ENCODE data around the gene POLDIP2. TPM values are rescaled to one million over a fixed set of nuclear protein-coding genes. Genes with fewer than 3 reads are reported as not detected.

The POLDIP2 gene
- total RNA-seq, 1 donor from 2014 or later: 78.2 TPM

GRCh38 chr17:28338056-28338768 is 19.1 kb downstream of the POLDIP2 start:
- no peak for TF ChIP-seq CTCF (conservative IDR thresholded peaks at IDR 0.05)
- H3K9me3 Mint-ChIP-seq: no peaks in the 10 kb centered on the region
- peaks cover 3% of the 10 kb centered on the region for H3K27me3 Mint-ChIP-seq (ENCODE audit: low read depth)
- peaks cover 2% of the 10 kb centered on the region for H3K36me3 Mint-ChIP-seq (ENCODE audit: low read depth)
- H3K4me3 Mint-ChIP-seq: peak overlapping the region; percentile 98
- peaks cover 40% of the 10 kb centered on the region for H3K4me1 Mint-ChIP-seq
- DNase-seq (ENCODE audit: low read depth, low spot score): no peak
- peak overlapping the region; percentile 27 for H3K27ac Mint-ChIP-seq (ENCODE audit: unreplicated experiment)

GRCh38 chr17:28335959-28336871 is 21.1 kb downstream of the POLDIP2 start:
- Mint-ChIP-seq H3K9me3 (no peaks in the 10 kb centered on the region), H3K4me1 (peaks cover 40% of the 10 kb centered on the region), H3K27me3 (ENCODE audit: low read depth) (peaks cover 3% of the 10 kb centered on the region), H3K4me3 (peak overlapping the region; percentile 98), H3K27ac (ENCODE audit: unreplicated experiment) (peak overlapping the region; percentile 99), H3K36me3 (ENCODE audit: low read depth) (no peaks in the 10 kb centered on the region)
- DNase-seq (ENCODE audit: low read depth, low spot score): peak; percentile 18
- TF ChIP-seq CTCF (conservative IDR thresholded peaks at IDR 0.05): no peak

GRCh38 chr17:28335201-28335958 is 21.9 kb downstream of the POLDIP2 start, which contains the start of the genes IFT20 and TNFAIP1:
TSS of gene IFT20 (minus strand) at chr17:28335472. CDS start at chr17:28331985, 3,487 bp downstream.
TSS of gene TNFAIP1 (plus strand) at chr17:28335761. CDS start at chr17:28339522, 3,761 bp downstream.
- no peak for TF ChIP-seq CTCF (conservative IDR thresholded peaks at IDR 0.05)
- no peaks in the 10 kb centered on the region for H3K36me3 Mint-ChIP-seq (ENCODE audit: low read depth)
- peak within 1 kb of the TSS; percentile 98 for H3K4me3 Mint-ChIP-seq
- H3K4me1 Mint-ChIP-seq: peaks cover 40% of the 10 kb centered on the region
- no peaks in the 10 kb centered on the region for H3K9me3 Mint-ChIP-seq
- peak within 1 kb of the TSS; percentile 99 for H3K27ac Mint-ChIP-seq (ENCODE audit: unreplicated experiment)
- DNase-seq (ENCODE audit: low read depth, low spot score): peak; percentile 96
- peaks cover 3% of the 10 kb centered on the region for H3K27me3 Mint-ChIP-seq (ENCODE audit: low read depth)

- Mint-ChIP-seq H3K9me3 (no peaks in the 10 kb centered on the region), H3K4me3 (peak overlapping the region; percentile 98), H3K27me3 (ENCODE audit: low read depth) (peaks cover 3% of the 10 kb centered on the region), H3K36me3 (ENCODE audit: low read depth) (no peaks in the 10 kb centered on the region), H3K4me1 (peaks cover 40% of the 10 kb centered on the region), H3K27ac (ENCODE audit: unreplicated experiment) (peak overlapping the region; percentile 90)
- TF ChIP-seq CTCF (conservative IDR thresholded peaks at IDR 0.05): no peak
- DNase-seq (ENCODE audit: low read depth, low spot score): no peak
Observed at GRCh38 chr17:28334666-28335200, 22.6 kb downstream of the POLDIP2 start.

- no peaks in the 10 kb centered on the region for H3K9me3 Mint-ChIP-seq
- H3K4me1 Mint-ChIP-seq: peaks cover 40% of the 10 kb centered on the region
- H3K4me3 Mint-ChIP-seq: peak overlapping the region; percentile 98
- H3K27ac Mint-ChIP-seq (ENCODE audit: unreplicated experiment): peak overlapping the region; percentile 90
- no peak for TF ChIP-seq CTCF (conservative IDR thresholded peaks at IDR 0.05)
- no peak for DNase-seq (ENCODE audit: low read depth, low spot score)
- no peaks in the 10 kb centered on the region for H3K36me3 Mint-ChIP-seq (ENCODE audit: low read depth)
- peaks cover 3% of the 10 kb centered on the region for H3K27me3 Mint-ChIP-seq (ENCODE audit: low read depth)
Observed at GRCh38 chr17:28334171-28334570, 23.2 kb downstream of the POLDIP2 start.
